K562 (cell line): Measurements from ENCODE around the gene NEDD4L. TPM values are rescaled to one million over a fixed set of nuclear protein-coding genes. Genes with fewer than 3 reads are reported as not detected.

ENCODE experiments used
- ATF1 ChIP-seq, 2 experiments: fragments of 450-650 bp in 1 of 2; IDR thresholded peaks; 2 replicates each; pipeline ENCODE4 v1.6.1; 2016; ENCODE audit warnings: missing compliant biosample characterization in 1 of 2, missing genetic modification characterization in 1 of 2
- BCOR ChIP-seq: fragments of 450-650 bp; IDR thresholded peaks from 2 replicates; pipeline ENCODE4 v1.6.1; 2016
- CHCHD3 ChIP-seq: fragments of 250-450 bp; sonication (Bioruptor Pico); IDR thresholded peaks from 2 replicates; pipeline ENCODE4 v2.1.2; 2022; ENCODE audit warnings: mild to moderate bottlenecking
- ETS2 ChIP-seq: IDR thresholded peaks from 2 replicates; pipeline ENCODE4 v1.6.1; 2016; ENCODE audit warnings: borderline replicate concordance, missing genetic modification characterization, mild to moderate bottlenecking, moderate library complexity, missing compliant biosample characterization; ENCODE audit not compliant: poor library complexity, severe bottlenecking
- HIVEP1 ChIP-seq: fragments of 250-450 bp; sonication (Bioruptor Pico); IDR thresholded peaks from 2 replicates; pipeline ENCODE4 v1.4.0; 2020; ENCODE audit warnings: mild to moderate bottlenecking
- HMG20A ChIP-seq: fragments of 450-650 bp; formaldehyde crosslinking; conservative IDR thresholded peaks from 2 replicates; pipeline ENCODE4 v1.4.0; 2020; ENCODE audit warnings: mild to moderate bottlenecking, mixed read lengths
- HNRNPLL ChIP-seq: fragments of 200-400 bp; formaldehyde crosslinking; IDR thresholded peaks from 2 replicates; pipeline ENCODE4 v1.6.1; 2017; ENCODE audit warnings: low read length, low read depth, mild to moderate bottlenecking; ENCODE audit not compliant: poor library complexity, severe bottlenecking
- JUND ChIP-seq, 2 experiments: IDR thresholded peaks; 2 replicates in 1 of 2; 3 replicates in 1 of 2; pipeline ENCODE4 v1.6.1; 2011; ENCODE audit warnings: borderline replicate concordance in 2 of 2, low read depth in 2 of 2, low read length in 2 of 2, improper control_type of control experiment in 1 of 2, missing biosample characterization in 1 of 2, missing genetic modification characterization in 1 of 2, missing genetic modification reagents in 1 of 2
- KLF16 ChIP-seq: IDR thresholded peaks from 2 replicates; pipeline ENCODE4 v1.6.1; 2016; ENCODE audit warnings: antibody characterized with exemption
- MCM5 ChIP-seq: fragments of 450-650 bp; IDR thresholded peaks from 2 replicates; pipeline ENCODE4 v1.6.1; 2016; ENCODE audit warnings: low read depth
- NCOR1 ChIP-seq: fragments of 450-650 bp; IDR thresholded peaks from 2 replicates; pipeline ENCODE4 v1.6.1; 2016; ENCODE audit warnings: mild to moderate bottlenecking, moderate library complexity
- POLR2G ChIP-seq: fragments of 200-400 bp; formaldehyde crosslinking; IDR thresholded peaks from 2 replicates; pipeline ENCODE4 v1.6.1; 2017; ENCODE audit warnings: low read depth, mild to moderate bottlenecking, antibody characterized with exemption, low read length, moderate library complexity
- PPARD ChIP-seq: fragments of 250-450 bp; sonication (Bioruptor Pico); IDR thresholded peaks from 2 replicates; pipeline ENCODE4 v1.8.0; 2022; ENCODE audit warnings: inconsistent platforms, mild to moderate bottlenecking, moderate library complexity
- TCF7L2 ChIP-seq: fragments of 150-350 bp; IDR thresholded peaks from 2 replicates; pipeline ENCODE4 v1.6.1; 2016; ENCODE audit warnings: low read depth, mild to moderate bottlenecking, low read length, moderate library complexity
- ZNF224 ChIP-seq: sonication (generic); formaldehyde crosslinking; IDR thresholded peaks from 2 replicates; pipeline ENCODE4 v1.8.0; 2022; ENCODE audit warnings: mild to moderate bottlenecking, missing genetic modification reagents
- ZNF785 ChIP-seq: fragments of 250-450 bp; sonication (Bioruptor Pico); IDR thresholded peaks from 2 replicates; pipeline ENCODE4 v1.4.0; 2020; ENCODE audit warnings: mild to moderate bottlenecking
- polyA plus RNA-seq, 8 experiments: library from polyadenylated mRNA; depleted of rRNA in 4 of 8; stranded (reverse) in 5 of 8; unstranded in 3 of 8; fragments of >200 nt; fragmentation: Nextera tagmentation in 2 of 8; fragmentation: Illumina TruSeq in 1 of 8; extraction: Ambion mirVana in 2 of 8; extraction: Trizol in 1 of 8; gene quantifications; 2 replicates each; pipeline versions ENCODE4 v1.2.1 to v1.2.3, GENCODE V29; 2011 to 2014; ENCODE audit warnings: inconsistent platforms in 1 of 8, missing spikeins in 1 of 8
- total RNA-seq, 7 experiments: library from RNA; depleted of rRNA in 6 of 7; stranded (reverse); fragments of >200 nt in 6 of 7; fragmentation: Illumina TruSeq in 2 of 7; extraction: Trizol in 2 of 7; gene quantifications; 2 replicates each; pipeline versions ENCODE4 v1.2.1 to v1.2.3, GENCODE V29; 2011 to 2021; ENCODE audit warnings: low replicate concordance in 1 of 7
- TF ChIP-seq, protein P1 (sequence below): sonication (generic); formaldehyde crosslinking; IDR thresholded peaks from 2 replicates; pipeline ENCODE4 v1.8.0; 2022; ENCODE audit warnings: mild to moderate bottlenecking, missing genetic modification reagents
- TF ChIP-seq, protein P2 (sequence below): fragments of 250-450 bp; sonication (Bioruptor Pico); IDR thresholded peaks from 2 replicates; pipeline ENCODE4 v1.8.0; 2021; ENCODE audit warnings: moderate library complexity, mild to moderate bottlenecking, inconsistent platforms
- TF ChIP-seq, protein P3 (sequence below): fragments of 450-650 bp; formaldehyde crosslinking; IDR thresholded peaks from 2 replicates; pipeline ENCODE4 v1.4.0; 2022; ENCODE audit warnings: mild to moderate bottlenecking, moderate library complexity
- TF ChIP-seq, protein P4 (sequence below): fragments of 250-450 bp; sonication (Bioruptor Pico); IDR thresholded peaks from 2 replicates; pipeline ENCODE4 v1.5.1; 2021; ENCODE audit warnings: mild to moderate bottlenecking
- TF ChIP-seq, protein P5 (sequence below): fragments of 250-450 bp; sonication (Bioruptor Pico); IDR thresholded peaks from 2 replicates; pipeline ENCODE4 v1.8.0; 2021; ENCODE audit warnings: borderline replicate concordance, mild to moderate bottlenecking, moderate library complexity; ENCODE audit not compliant: poor library complexity, severe bottlenecking
- TF ChIP-seq, protein P6 (sequence below): IDR thresholded peaks from 2 replicates; pipeline ENCODE4 v1.6.1; 2012; ENCODE audit warnings: low read depth, low read length, improper control_type of control experiment, borderline replicate concordance

The NEDD4L gene
- total and polyA plus RNA-seq, 9 of the 15 experiments (the other 6 are each of a cell fraction or from before 2014, with no cell fraction given) = 8.1 to 33.4 (median 19.9) TPM

DNA sequence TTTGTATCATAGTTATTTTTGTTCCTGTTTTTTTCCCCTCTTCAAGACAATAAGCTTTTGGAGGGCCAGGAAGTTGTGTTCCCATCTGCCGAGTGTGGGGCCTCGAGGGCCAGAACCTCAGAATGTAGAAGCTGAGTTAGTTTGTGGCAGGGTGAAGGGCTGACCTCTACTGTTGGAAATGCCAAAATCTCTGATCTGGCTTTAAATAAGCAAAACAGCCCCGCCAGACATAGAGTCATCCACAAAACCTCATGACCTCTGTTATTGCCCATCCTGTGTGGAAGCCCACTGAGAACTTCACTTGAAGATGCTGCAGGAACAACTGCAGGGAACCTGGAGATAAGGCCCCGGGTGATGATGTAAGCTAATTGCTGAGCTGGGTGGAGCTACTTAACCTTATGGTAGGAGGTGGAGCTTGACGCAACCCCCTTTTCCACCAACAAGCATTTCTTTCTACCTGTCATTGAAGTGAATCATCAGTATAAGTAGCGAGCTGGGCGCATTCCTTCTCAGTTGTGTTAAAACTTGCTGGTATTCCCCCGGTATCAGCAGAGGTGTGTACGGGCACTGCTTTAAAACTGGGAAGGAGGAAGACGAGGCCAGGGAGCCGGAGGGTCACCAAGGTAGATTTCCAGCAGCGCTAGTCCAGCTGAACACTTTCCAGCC lies 177.2 kb downstream of the NEDD4L start (continued):
- TF ChIP-seq, protein P1, sequence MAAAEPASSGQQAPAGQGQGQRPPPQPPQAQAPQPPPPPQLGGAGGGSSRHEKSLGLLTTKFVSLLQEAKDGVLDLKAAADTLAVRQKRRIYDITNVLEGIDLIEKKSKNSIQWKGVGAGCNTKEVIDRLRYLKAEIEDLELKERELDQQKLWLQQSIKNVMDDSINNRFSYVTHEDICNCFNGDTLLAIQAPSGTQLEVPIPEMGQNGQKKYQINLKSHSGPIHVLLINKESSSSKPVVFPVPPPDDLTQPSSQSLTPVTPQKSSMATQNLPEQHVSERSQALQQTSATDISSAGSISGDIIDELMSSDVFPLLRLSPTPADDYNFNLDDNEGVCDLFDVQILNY = no peak
- TF ChIP-seq KLF16 (no peak), ZNF224 (CRISPR knock-in tag) (no peak), POLR2G (0 out of 2 replicates have a peak, but pooled peaks have one; percentile 40), ZNF785 (CRISPR knock-in tag) (no peak), ETS2 (tag) (no peak), NCOR1 (no peak), CHCHD3 (no peak), TCF7L2 (no peak), PPARD (CRISPR knock-in tag) (no peak), BCOR (no peak), HNRNPLL (no peak), JUND (IDR thresholded peaks at IDR 0.05; ENCODE audit: borderline replicate concordance, low read depth, low read length) (peak; percentile 84), JUND (tag; IDR thresholded peaks at IDR 0.05; ENCODE audit: borderline replicate concordance, low read depth, low read length) (peak; percentile 89; the same call in 2 of the 3 replicates), HMG20A (CRISPR knock-in tag) (no peak), HIVEP1 (CRISPR knock-in tag) (no peak), MCM5 (no peak), ATF1 (CRISPR knock-in tag; IDR thresholded peaks at IDR 0.05) (no peak), ATF1 (tag; IDR thresholded peaks at IDR 0.05) (peak; percentile 69)
- TF ChIP-seq, protein P2, sequence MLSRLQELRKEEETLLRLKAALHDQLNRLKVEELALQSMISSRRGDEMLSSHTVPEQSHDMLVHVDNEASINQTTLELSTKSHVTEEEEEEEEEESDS (CRISPR knock-in tag) = no peak
- TF ChIP-seq, protein P3, sequence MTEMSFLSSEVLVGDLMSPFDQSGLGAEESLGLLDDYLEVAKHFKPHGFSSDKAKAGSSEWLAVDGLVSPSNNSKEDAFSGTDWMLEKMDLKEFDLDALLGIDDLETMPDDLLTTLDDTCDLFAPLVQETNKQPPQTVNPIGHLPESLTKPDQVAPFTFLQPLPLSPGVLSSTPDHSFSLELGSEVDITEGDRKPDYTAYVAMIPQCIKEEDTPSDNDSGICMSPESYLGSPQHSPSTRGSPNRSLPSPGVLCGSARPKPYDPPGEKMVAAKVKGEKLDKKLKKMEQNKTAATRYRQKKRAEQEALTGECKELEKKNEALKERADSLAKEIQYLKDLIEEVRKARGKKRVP (CRISPR knock-in tag) = no peak
- TF ChIP-seq, protein P4, sequence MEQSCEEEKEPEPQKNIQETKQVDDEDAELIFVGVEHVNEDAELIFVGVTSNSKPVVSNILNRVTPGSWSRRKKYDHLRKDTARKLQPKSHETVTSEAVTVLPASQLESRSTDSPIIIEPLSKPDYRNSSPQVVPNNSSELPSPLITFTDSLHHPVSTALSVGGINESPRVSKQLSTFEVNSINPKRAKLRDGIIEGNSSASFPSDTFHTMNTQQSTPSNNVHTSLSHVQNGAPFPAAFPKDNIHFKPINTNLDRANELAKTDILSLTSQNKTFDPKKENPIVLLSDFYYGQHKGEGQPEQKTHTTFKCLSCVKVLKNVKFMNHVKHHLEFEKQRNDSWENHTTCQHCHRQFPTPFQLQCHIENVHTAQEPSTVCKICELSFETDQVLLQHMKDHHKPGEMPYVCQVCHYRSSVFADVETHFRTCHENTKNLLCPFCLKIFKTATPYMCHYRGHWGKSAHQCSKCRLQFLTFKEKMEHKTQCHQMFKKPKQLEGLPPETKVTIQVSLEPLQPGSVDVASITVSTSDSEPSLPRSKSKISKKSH = no peak
- TF ChIP-seq, protein P5, sequence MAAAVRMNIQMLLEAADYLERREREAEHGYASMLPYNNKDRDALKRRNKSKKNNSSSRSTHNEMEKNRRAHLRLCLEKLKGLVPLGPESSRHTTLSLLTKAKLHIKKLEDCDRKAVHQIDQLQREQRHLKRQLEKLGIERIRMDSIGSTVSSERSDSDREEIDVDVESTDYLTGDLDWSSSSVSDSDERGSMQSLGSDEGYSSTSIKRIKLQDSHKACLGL = no peak
- TF ChIP-seq, protein P6, sequence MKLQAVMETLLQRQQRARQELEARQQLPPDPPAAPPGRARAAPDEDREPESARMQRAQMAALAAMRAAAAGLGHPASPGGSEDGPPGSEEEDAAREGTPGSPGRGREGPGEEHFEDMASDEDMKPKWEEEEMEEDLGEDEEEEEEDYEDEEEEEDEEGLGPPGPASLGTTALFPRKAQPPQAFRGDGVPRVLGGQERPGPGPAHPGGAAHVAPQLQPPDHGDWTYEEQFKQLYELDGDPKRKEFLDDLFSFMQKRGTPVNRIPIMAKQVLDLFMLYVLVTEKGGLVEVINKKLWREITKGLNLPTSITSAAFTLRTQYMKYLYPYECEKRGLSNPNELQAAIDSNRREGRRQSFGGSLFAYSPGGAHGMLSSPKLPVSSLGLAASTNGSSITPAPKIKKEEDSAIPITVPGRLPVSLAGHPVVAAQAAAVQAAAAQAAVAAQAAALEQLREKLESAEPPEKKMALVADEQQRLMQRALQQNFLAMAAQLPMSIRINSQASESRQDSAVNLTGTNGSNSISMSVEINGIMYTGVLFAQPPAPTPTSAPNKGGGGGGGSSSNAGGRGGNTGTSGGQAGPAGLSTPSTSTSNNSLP = no peak
